DND-41 (cell line): ENCODE data around the gene ATP5F1C.

Experiments
- CTCF ChIP-seq: IDR thresholded peaks from 2 replicates; pipeline ENCODE4 v1.5.1; 2012; ENCODE audit warnings: borderline replicate concordance, low read length, moderate library complexity, mild to moderate bottlenecking; ENCODE audit not compliant: poor library complexity, severe bottlenecking; ENCODE audit errors: extremely low read depth
- EZH2 ChIP-seq: IDR thresholded peaks from 3 replicates; pipeline ENCODE4 v1.6.1; 2012; ENCODE audit warnings: borderline replicate concordance, low read depth, mild to moderate bottlenecking, moderate library complexity, low read length, inconsistent platforms; ENCODE audit not compliant: severe bottlenecking

- no peak for TF ChIP-seq CTCF
- TF ChIP-seq EZH2 = no peak
These were observed 16.2 kb downstream of the ATP5F1C start for GRCh38 chr10:7804216-7804615.
